HepG2 (cell line): ENCODE results near the gene MAP3K19. TPM values are rescaled to one million over a fixed set of nuclear protein-coding genes. Genes with fewer than 3 reads are reported as not detected.

Source experiments
- FOXA3 ChIP-seq: IDR thresholded peaks from 2 replicates; pipeline ENCODE4 v1.6.1; 2016; ENCODE audit warnings: missing genetic modification reagents, missing compliant biosample characterization
- FOXP1 ChIP-seq, 2 experiments: fragments of 450-650 bp in 1 of 2; IDR thresholded peaks; 2 replicates each; pipeline ENCODE4 v1.6.1; 2017 to 2018; ENCODE audit warnings: antibody characterized with exemption in 1 of 2
- HNF4A ChIP-seq: sonication (generic); formaldehyde crosslinking; IDR thresholded peaks from 2 replicates; pipeline ENCODE4 v1.4.0; 2020; ENCODE audit warnings: missing genetic modification reagents
- HNF4G ChIP-seq, 2 experiments: sonication (generic) in 1 of 2; formaldehyde crosslinking in 1 of 2; IDR thresholded peaks; 2 replicates each; pipeline versions ENCODE4 v1.4.0 to v1.6.1; 2011 to 2020; ENCODE audit warnings: borderline replicate concordance in 2 of 2, low read depth in 2 of 2, mild to moderate bottlenecking in 2 of 2, low read length in 1 of 2, missing genetic modification reagents in 1 of 2, moderate library complexity in 1 of 2
- ISL2 ChIP-seq: sonication (generic); formaldehyde crosslinking; IDR thresholded peaks from 2 replicates; pipeline ENCODE4 v1.5.0; 2020; ENCODE audit warnings: missing genetic modification reagents
- KDM4B ChIP-seq: sonication (generic); formaldehyde crosslinking; IDR thresholded peaks from 2 replicates; pipeline ENCODE4 v1.4.0; 2020; ENCODE audit warnings: missing genetic modification reagents
- MIXL1 ChIP-seq: IDR thresholded peaks from 2 replicates; pipeline ENCODE4 v1.6.1; 2016
- PBX2 ChIP-seq: IDR thresholded peaks from 2 replicates; pipeline ENCODE4 v1.6.1; 2016; ENCODE audit warnings: control low read depth
- RBFOX2 ChIP-seq: fragments of 200-400 bp; formaldehyde crosslinking; IDR thresholded peaks from 2 replicates; pipeline ENCODE4 v1.6.1; 2017; ENCODE audit warnings: low read depth, mild to moderate bottlenecking, low read length
- SAP130 ChIP-seq: IDR thresholded peaks from 2 replicates; pipeline ENCODE4 v1.6.1; 2016; ENCODE audit warnings: low read depth
- TARDBP ChIP-seq: sonication (generic); formaldehyde crosslinking; IDR thresholded peaks from 2 replicates; pipeline ENCODE4 v1.8.0; 2022; ENCODE audit warnings: mild to moderate bottlenecking, missing genetic modification reagents
- TBX3 ChIP-seq: fragments of 450-650 bp; IDR thresholded peaks from 2 replicates; pipeline ENCODE4 v1.6.1; 2017; ENCODE audit warnings: antibody characterized with exemption, mild to moderate bottlenecking, inconsistent platforms, borderline replicate concordance
- TCF7L2 ChIP-seq: IDR thresholded peaks from 2 replicates; pipeline ENCODE4 v1.6.1; 2011; ENCODE audit warnings: mild to moderate bottlenecking, low read depth, low read length, moderate library complexity
- U2AF2 ChIP-seq: fragments of 200-400 bp; formaldehyde crosslinking; IDR thresholded peaks from 2 replicates; pipeline ENCODE4 v1.6.1; 2017; ENCODE audit warnings: low read depth, mild to moderate bottlenecking, low read length
- UBTF ChIP-seq: sonication (generic); formaldehyde crosslinking; IDR thresholded peaks from 2 replicates; pipeline ENCODE4 v1.4.0; 2020; ENCODE audit warnings: mild to moderate bottlenecking, missing genetic modification reagents
- ZBTB7A ChIP-seq: sonication (generic); formaldehyde crosslinking; IDR thresholded peaks from 2 replicates; pipeline ENCODE4 v1.8.0; 2022; ENCODE audit warnings: mild to moderate bottlenecking, missing genetic modification reagents
- ZNF260 ChIP-seq: sonication (generic); formaldehyde crosslinking; IDR thresholded peaks from 2 replicates; pipeline ENCODE4 v1.4.0; 2020; ENCODE audit warnings: missing genetic modification reagents, low read depth, mild to moderate bottlenecking, borderline replicate concordance
- ZNF318 ChIP-seq: sonication (generic); formaldehyde crosslinking; IDR thresholded peaks from 2 replicates; pipeline ENCODE4 v1.4.0; 2020; ENCODE audit warnings: mild to moderate bottlenecking, missing genetic modification reagents
- ZNF460 ChIP-seq: sonication (generic); formaldehyde crosslinking; IDR thresholded peaks from 2 replicates; pipeline ENCODE4 v1.5.1; 2020; ENCODE audit warnings: missing genetic modification reagents, mild to moderate bottlenecking, borderline replicate concordance
- ZNF557 ChIP-seq: sonication (generic); formaldehyde crosslinking; IDR thresholded peaks from 2 replicates; pipeline ENCODE4 v1.4.0; 2020; ENCODE audit warnings: missing genetic modification reagents
- polyA plus RNA-seq, 8 experiments: library from polyadenylated mRNA; depleted of rRNA in 3 of 8; stranded (reverse) in 7 of 8; unstranded in 1 of 8; fragments of >200 nt; fragmentation: Illumina TruSeq in 4 of 8; extraction: Trizol in 4 of 8; gene quantifications; 2 replicates each; pipeline versions ENCODE4 v1.2.1 to v1.2.3, GENCODE V29; 2011 to 2016; ENCODE audit warnings: low read depth in 4 of 8, missing spikeins in 1 of 8, mixed read lengths in 1 of 8; ENCODE audit not compliant: insufficient read depth in 1 of 8
- total RNA-seq, 5 experiments: library from RNA; depleted of rRNA; stranded (reverse); fragments of >200 nt; fragmentation: Illumina TruSeq; extraction: Trizol; gene quantifications; 2 replicates each; pipeline ENCODE4 v1.2.3, GENCODE V29; 2016; ENCODE audit warnings: low read depth in 1 of 5

MAP3K19 gene
- total and polyA plus RNA-seq, 2 of the 13 experiments (the other 11 are each of a cell fraction or from before 2014, with no cell fraction given) = not detected

- TF ChIP-seq PBX2 (CRISPR knock-in tag) (peak; percentile 76), ZNF260 (CRISPR knock-in tag) (no peak), HNF4A (CRISPR knock-in tag) (peak; percentile 93), FOXA3 (peak; percentile 86), KDM4B (CRISPR knock-in tag) (no peak), HNF4G (IDR thresholded peaks at IDR 0.05; ENCODE audit: borderline replicate concordance, low read depth, low read length) (peak; percentile 73), HNF4G (CRISPR knock-in tag; IDR thresholded peaks at IDR 0.05; ENCODE audit: borderline replicate concordance, low read depth) (no peak), ZNF460 (CRISPR knock-in tag) (no peak), ZBTB7A (CRISPR knock-in tag) (no peak), UBTF (no peak), ZNF557 (CRISPR knock-in tag) (no peak), TCF7L2 (no peak), FOXP1 (IDR thresholded peaks at IDR 0.05) (no peak), FOXP1 (CRISPR knock-in tag; IDR thresholded peaks at IDR 0.05) (peak; percentile 36; the same call in 1 of the 2 replicates), RBFOX2 (no peak), MIXL1 (0 out of 2 replicates have a peak, but pooled peaks have one; percentile 38), ZNF318 (no peak), TBX3 (peak; percentile 77; the same call in 1 of the 2 replicates), SAP130 (peak; percentile 48), TARDBP (0 out of 2 replicates have a peak, but pooled peaks have one; percentile 35), U2AF2 (no peak), ISL2 (CRISPR knock-in tag) (peak; percentile 47; the same call in 1 of the 2 replicates)
These were observed 44.4 kb upstream of the MAP3K19 start (continued) for GRCh38 chr2:135091681-135092080.
